Activated CD4-positive, alpha-beta T cell treated with anti-CD3 and anti-CD28 coated beads for 24 hours (primary cell): ENCODE measurements around the gene DAAM1.
A peak's percentile ranks its signal among the peaks of the same experiment; 100 is the strongest.

Experiments used
- DNase-seq, 2 donors: peaks; one replicate each; pipeline ENCODE4 v3.0.0-alpha.2; 2020; ENCODE audit warnings: low read depth in 2 of 2

The DAAM1 gene

GRCh38 chr14:59187802-59188460, 536 bp upstream of the DAAM1 start:
- DNase-seq = no peak

GRCh38 chr14:59189091-59189785, 771 bp downstream of the DAAM1 start:
- DNase-seq = no peak

GRCh38 chr14:59189786-59190368, 1.4 kb downstream of the DAAM1 start:
- DNase-seq = peak; percentile 44 to 61

GRCh38 chr14:59190372-59190771, 1.9 kb downstream of the DAAM1 start:
- DNase-seq = no peak

- no peak for DNase-seq
These were observed 7.4 kb downstream of the DAAM1 start for GRCh38 chr14:59195912-59196311.

GRCh38 chr14:59197695-59198262, 9.3 kb downstream of the DAAM1 start:
- no peak for DNase-seq

GRCh38 chr14:59199205-59199604, 10.7 kb downstream of the DAAM1 start:
- no peak for DNase-seq

- no peak for DNase-seq
These were observed 11.1 kb downstream of the DAAM1 start for GRCh38 chr14:59199614-59200013.

GRCh38 chr14:59200195-59200594, 11.7 kb downstream of the DAAM1 start:
- no peak for DNase-seq

GRCh38 chr14:59202031-59202430, 13.6 kb downstream of the DAAM1 start:
- DNase-seq = no peak

GRCh38 chr14:59204305-59204704, 15.8 kb downstream of the DAAM1 start:
- DNase-seq = no peak

GRCh38 chr14:59206892-59207291, 18.4 kb downstream of the DAAM1 start:
- DNase-seq = no peak

GRCh38 chr14:59207506-59207933, 19.1 kb downstream of the DAAM1 start:
- no peak for DNase-seq

GRCh38 chr14:59208224-59208814, 19.9 kb downstream of the DAAM1 start:
- DNase-seq = no peak

- no peak for DNase-seq
These were observed 20.5 kb downstream of the DAAM1 start for GRCh38 chr14:59208954-59209353.

GRCh38 chr14:59210621-59211020, 22.2 kb downstream of the DAAM1 start:
- DNase-seq = no peak

- DNase-seq = no peak
These were observed 25.2 kb downstream of the DAAM1 start for GRCh38 chr14:59213368-59214315.

GRCh38 chr14:59214702-59215302, 26.3 kb downstream of the DAAM1 start:
- no peak for DNase-seq

GRCh38 chr14:59215322-59215721, 26.9 kb downstream of the DAAM1 start:
- no peak for DNase-seq

GRCh38 chr14:59215757-59216156, 27.3 kb downstream of the DAAM1 start:
- DNase-seq = no peak

GRCh38 chr14:59217011-59217410, 28.5 kb downstream of the DAAM1 start:
- DNase-seq = no peak
